Measurements from ENCODE around the gene VDAC2.

Gene VDAC2

GRCh38 chr10:75253281-75254220, 43.0 kb downstream of the VDAC2 start:
- no peak for DNase-seq (ENCODE audit: low read depth, low spot score)

- DNase-seq (ENCODE audit: low read depth, low spot score): no peak
Measured at GRCh38 chr10:75254739-75255138, 44.1 kb downstream of the VDAC2 start.

- DNase-seq (ENCODE audit: low read depth, low spot score): no peak
Measured at GRCh38 chr10:75260990-75261389, 50.4 kb downstream of the VDAC2 start.

GRCh38 chr10:75261813-75262705, 51.5 kb downstream of the VDAC2 start:
- DNase-seq (ENCODE audit: low read depth, low spot score): no peak

- no peak for DNase-seq (ENCODE audit: low read depth, low spot score)
Measured at GRCh38 chr10:75263806-75264205, 53.2 kb downstream of the VDAC2 start.

GRCh38 chr10:75265856-75266255, 55.3 kb downstream of the VDAC2 start:
- no peak for DNase-seq (ENCODE audit: low read depth, low spot score)

GRCh38 chr10:75266945-75267344, 56.3 kb downstream of the VDAC2 start:
- no peak for DNase-seq (ENCODE audit: low read depth, low spot score)

GRCh38 chr10:75269605-75270004, 59.0 kb downstream of the VDAC2 start:
- DNase-seq (ENCODE audit: low read depth, low spot score): no peak

- no peak for DNase-seq (ENCODE audit: low read depth, low spot score)
Measured at GRCh38 chr10:75272094-75272493, 61.5 kb downstream of the VDAC2 start.

GRCh38 chr10:75272896-75273295, 62.3 kb downstream of the VDAC2 start:
- DNase-seq (ENCODE audit: low read depth, low spot score): no peak

- DNase-seq (ENCODE audit: low read depth, low spot score): no peak
Measured at GRCh38 chr10:75276069-75276872, 65.7 kb downstream of the VDAC2 start.

- no peak for DNase-seq (ENCODE audit: low read depth, low spot score)
Measured at GRCh38 chr10:75280236-75280635, 69.6 kb downstream of the VDAC2 start.

Measured in brain pericyte (primary cell).